Measurements from ENCODE around the gene CCR3.

Gene CCR3

GRCh38 chr3:46236294-46237054 lies 5.8 kb upstream of the CCR3 start:
- H3K9me3 ChIP-seq (ENCODE audit: control insufficient read depth, insufficient read depth, low read length), result no peaks in the 10 kb centered on the region
- H3K36me3 ChIP-seq (ENCODE audit: insufficient read depth, low read length), result no peaks in the 10 kb centered on the region
- no peak overlapping the region for H3K9ac ChIP-seq (ENCODE audit: low read depth, low read length)
- no peaks in the 10 kb centered on the region for H3K4me1 ChIP-seq (ENCODE audit: insufficient read depth, low read length)

GRCh38 chr3:46238386-46238785 lies 3.9 kb upstream of the CCR3 start:
- Histone ChIP-seq H3K4me1 (ENCODE audit: insufficient read depth, low read length) (no peaks in the 10 kb centered on the region), H3K9ac (ENCODE audit: low read depth, low read length) (no peak overlapping the region), H3K36me3 (ENCODE audit: insufficient read depth, low read length) (no peaks in the 10 kb centered on the region), H3K9me3 (ENCODE audit: control insufficient read depth, insufficient read depth, low read length) (no peaks in the 10 kb centered on the region; the same call in 1 of the 2 replicates)

- Histone ChIP-seq H3K9ac (ENCODE audit: low read depth, low read length) (no peak overlapping the region), H3K36me3 (ENCODE audit: insufficient read depth, low read length) (no peaks in the 10 kb centered on the region), H3K9me3 (ENCODE audit: control insufficient read depth, insufficient read depth, low read length) (no peaks in the 10 kb centered on the region; the same call in 1 of the 2 replicates), H3K4me1 (ENCODE audit: insufficient read depth, low read length) (no peaks in the 10 kb centered on the region)
Observed at GRCh38 chr3:46239301-46239938, 2.8 kb upstream of the CCR3 start.

- Histone ChIP-seq H3K36me3 (ENCODE audit: insufficient read depth, low read length) (no peaks in the 10 kb centered on the region), H3K9ac (ENCODE audit: low read depth, low read length) (no peak overlapping the region), H3K9me3 (ENCODE audit: control insufficient read depth, insufficient read depth, low read length) (no peaks in the 10 kb centered on the region; the same call in 1 of the 2 replicates), H3K4me1 (ENCODE audit: insufficient read depth, low read length) (no peaks in the 10 kb centered on the region)
Observed at GRCh38 chr3:46239952-46240351, 2.3 kb upstream of the CCR3 start.

- H3K9ac ChIP-seq (ENCODE audit: low read depth, low read length), result no peak overlapping the region
- no peaks in the 10 kb centered on the region for H3K36me3 ChIP-seq (ENCODE audit: insufficient read depth, low read length)
- H3K9me3 ChIP-seq (ENCODE audit: control insufficient read depth, insufficient read depth, low read length), result no peaks in the 10 kb centered on the region; the same call in 1 of the 2 replicates
- H3K4me1 ChIP-seq (ENCODE audit: insufficient read depth, low read length), result no peaks in the 10 kb centered on the region
Observed at GRCh38 chr3:46243560-46243959, 1.3 kb downstream of the CCR3 start.

GRCh38 chr3:46245146-46245545 lies 2.9 kb downstream of the CCR3 start:
- Histone ChIP-seq H3K36me3 (ENCODE audit: insufficient read depth, low read length) (no peaks in the 10 kb centered on the region), H3K9me3 (ENCODE audit: control insufficient read depth, insufficient read depth, low read length) (no peaks in the 10 kb centered on the region; the same call in 1 of the 2 replicates), H3K9ac (ENCODE audit: low read depth, low read length) (no peak overlapping the region), H3K4me1 (ENCODE audit: insufficient read depth, low read length) (no peaks in the 10 kb centered on the region)

- no peak overlapping the region for H3K9ac ChIP-seq (ENCODE audit: low read depth, low read length)
- no peaks in the 10 kb centered on the region for H3K36me3 ChIP-seq (ENCODE audit: insufficient read depth, low read length)
- no peaks in the 10 kb centered on the region for H3K4me1 ChIP-seq (ENCODE audit: insufficient read depth, low read length)
- no peaks in the 10 kb centered on the region for H3K9me3 ChIP-seq (ENCODE audit: control insufficient read depth, insufficient read depth, low read length)
Observed at GRCh38 chr3:46252980-46253379, 10.7 kb downstream of the CCR3 start.

- Histone ChIP-seq H3K4me1 (ENCODE audit: insufficient read depth, low read length) (no peaks in the 10 kb centered on the region), H3K9ac (ENCODE audit: low read depth, low read length) (no peak overlapping the region), H3K36me3 (ENCODE audit: insufficient read depth, low read length) (no peaks in the 10 kb centered on the region), H3K9me3 (ENCODE audit: control insufficient read depth, insufficient read depth, low read length) (no peaks in the 10 kb centered on the region; the same call in 1 of the 2 replicates)
Observed at GRCh38 chr3:46258525-46258924, 16.3 kb downstream of the CCR3 start.

GRCh38 chr3:46261926-46262594 lies 19.8 kb downstream of the CCR3 start:
- H3K9ac ChIP-seq (ENCODE audit: low read depth, low read length), result no peak overlapping the region
- H3K36me3 ChIP-seq (ENCODE audit: insufficient read depth, low read length), result no peaks in the 10 kb centered on the region
- H3K9me3 ChIP-seq (ENCODE audit: control insufficient read depth, insufficient read depth, low read length), result no peaks in the 10 kb centered on the region; the same call in 1 of the 2 replicates
- H3K4me1 ChIP-seq (ENCODE audit: insufficient read depth, low read length), result no peaks in the 10 kb centered on the region

- Histone ChIP-seq H3K36me3 (ENCODE audit: insufficient read depth, low read length) (no peaks in the 10 kb centered on the region), H3K9me3 (ENCODE audit: control insufficient read depth, insufficient read depth, low read length) (no peaks in the 10 kb centered on the region; the same call in 1 of the 2 replicates), H3K4me1 (ENCODE audit: insufficient read depth, low read length) (no peaks in the 10 kb centered on the region), H3K9ac (ENCODE audit: low read depth, low read length) (no peak overlapping the region)
Observed at GRCh38 chr3:46264002-46264401, 21.7 kb downstream of the CCR3 start.

- H3K4me1 ChIP-seq (ENCODE audit: insufficient read depth, low read length), result no peaks in the 10 kb centered on the region
- H3K9ac ChIP-seq (ENCODE audit: low read depth, low read length), result no peak overlapping the region
- no peaks in the 10 kb centered on the region for H3K9me3 ChIP-seq (ENCODE audit: control insufficient read depth, insufficient read depth, low read length)
- no peaks in the 10 kb centered on the region for H3K36me3 ChIP-seq (ENCODE audit: insufficient read depth, low read length)
Observed at GRCh38 chr3:46266598-46266997, 24.3 kb downstream of the CCR3 start.

- Histone ChIP-seq H3K36me3 (ENCODE audit: insufficient read depth, low read length) (no peaks in the 10 kb centered on the region), H3K9ac (ENCODE audit: low read depth, low read length) (no peak overlapping the region), H3K9me3 (ENCODE audit: control insufficient read depth, insufficient read depth, low read length) (no peaks in the 10 kb centered on the region), H3K4me1 (ENCODE audit: insufficient read depth, low read length) (no peaks in the 10 kb centered on the region)
Observed at GRCh38 chr3:46269556-46269955, 27.3 kb downstream of the CCR3 start.

- no peaks in the 10 kb centered on the region for H3K4me1 ChIP-seq (ENCODE audit: insufficient read depth, low read length)
- H3K9me3 ChIP-seq (ENCODE audit: control insufficient read depth, insufficient read depth, low read length), result no peaks in the 10 kb centered on the region
- no peaks in the 10 kb centered on the region for H3K36me3 ChIP-seq (ENCODE audit: insufficient read depth, low read length)
- H3K9ac ChIP-seq (ENCODE audit: low read depth, low read length), result no peak overlapping the region
Observed at GRCh38 chr3:46270474-46270873, 28.2 kb downstream of the CCR3 start.

- Histone ChIP-seq H3K9ac (ENCODE audit: low read depth, low read length) (no peak overlapping the region), H3K9me3 (ENCODE audit: control insufficient read depth, insufficient read depth, low read length) (no peaks in the 10 kb centered on the region), H3K4me1 (ENCODE audit: insufficient read depth, low read length) (no peaks in the 10 kb centered on the region), H3K36me3 (ENCODE audit: insufficient read depth, low read length) (no peaks in the 10 kb centered on the region)
Observed at GRCh38 chr3:46271209-46271745, 29.0 kb downstream of the CCR3 start.

All from ES-I3 (cell line).